Fibroblast of mammary gland (primary cell): ENCODE results near the gene PCK2.

ENCODE experiments used
- DNase-seq: peaks from one replicate; pipeline ENCODE4 v3.0.0-alpha.2; 2010; ENCODE audit warnings: low read depth
- H3K4me3 ChIP-seq: 2 replicates; pipeline ENCODE4 v1.5.1; 2011; ENCODE audit warnings: low read depth, mild to moderate bottlenecking, low read length, moderate library complexity; ENCODE audit not compliant: control insufficient read depth
- TF ChIP-seq, protein P1 (sequence below): conservative IDR thresholded peaks from 2 replicates; pipeline ENCODE4 v1.5.1; 2011; ENCODE audit warnings: low read depth, low read length, inconsistent platforms; ENCODE audit not compliant: control insufficient read depth, insufficient read depth

The PCK2 gene

DNA sequence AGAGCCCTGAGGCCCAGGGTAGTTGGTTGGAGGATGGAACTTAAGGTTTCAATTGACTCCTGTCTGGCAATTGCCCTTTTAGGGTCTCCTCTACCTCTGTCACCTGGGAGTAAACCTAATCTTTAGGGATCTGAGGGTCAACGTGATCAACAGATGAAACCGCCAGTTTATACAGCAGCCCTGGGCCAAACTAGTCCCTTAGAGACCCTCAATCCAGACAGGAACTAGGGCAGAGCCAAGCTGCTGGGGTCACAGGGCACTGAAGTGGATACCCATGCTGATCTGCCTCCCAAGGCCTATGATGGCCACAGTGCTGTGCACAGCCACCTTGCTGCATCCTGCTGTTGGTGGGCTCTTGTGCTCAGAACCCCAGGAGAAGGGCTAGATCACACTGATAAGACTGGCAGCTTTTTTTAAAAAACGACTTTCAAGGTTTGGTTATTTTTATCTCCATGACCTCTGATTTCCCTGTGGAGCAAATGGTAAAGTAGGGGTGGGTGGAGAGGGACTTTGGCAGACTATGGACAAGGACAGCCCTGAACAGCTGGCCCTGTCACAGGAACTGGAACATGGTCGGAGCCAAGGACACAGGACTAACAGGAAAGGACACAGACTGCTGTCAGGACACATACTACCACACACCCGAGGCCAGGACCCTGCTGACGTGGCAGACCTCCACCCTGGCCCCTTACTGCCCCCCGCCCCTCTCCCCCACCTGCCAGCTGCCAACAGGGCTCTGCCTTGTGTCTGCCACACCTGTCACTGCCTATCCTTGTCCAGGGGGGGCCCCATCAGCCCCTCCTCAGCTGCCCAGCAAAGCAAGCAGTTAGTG lies 36.8 kb downstream of the PCK2 start:
- DNase-seq, result no peak
- TF ChIP-seq, protein P1, sequence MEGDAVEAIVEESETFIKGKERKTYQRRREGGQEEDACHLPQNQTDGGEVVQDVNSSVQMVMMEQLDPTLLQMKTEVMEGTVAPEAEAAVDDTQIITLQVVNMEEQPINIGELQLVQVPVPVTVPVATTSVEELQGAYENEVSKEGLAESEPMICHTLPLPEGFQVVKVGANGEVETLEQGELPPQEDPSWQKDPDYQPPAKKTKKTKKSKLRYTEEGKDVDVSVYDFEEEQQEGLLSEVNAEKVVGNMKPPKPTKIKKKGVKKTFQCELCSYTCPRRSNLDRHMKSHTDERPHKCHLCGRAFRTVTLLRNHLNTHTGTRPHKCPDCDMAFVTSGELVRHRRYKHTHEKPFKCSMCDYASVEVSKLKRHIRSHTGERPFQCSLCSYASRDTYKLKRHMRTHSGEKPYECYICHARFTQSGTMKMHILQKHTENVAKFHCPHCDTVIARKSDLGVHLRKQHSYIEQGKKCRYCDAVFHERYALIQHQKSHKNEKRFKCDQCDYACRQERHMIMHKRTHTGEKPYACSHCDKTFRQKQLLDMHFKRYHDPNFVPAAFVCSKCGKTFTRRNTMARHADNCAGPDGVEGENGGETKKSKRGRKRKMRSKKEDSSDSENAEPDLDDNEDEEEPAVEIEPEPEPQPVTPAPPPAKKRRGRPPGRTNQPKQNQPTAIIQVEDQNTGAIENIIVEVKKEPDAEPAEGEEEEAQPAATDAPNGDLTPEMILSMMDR, result no peak

DNA sequence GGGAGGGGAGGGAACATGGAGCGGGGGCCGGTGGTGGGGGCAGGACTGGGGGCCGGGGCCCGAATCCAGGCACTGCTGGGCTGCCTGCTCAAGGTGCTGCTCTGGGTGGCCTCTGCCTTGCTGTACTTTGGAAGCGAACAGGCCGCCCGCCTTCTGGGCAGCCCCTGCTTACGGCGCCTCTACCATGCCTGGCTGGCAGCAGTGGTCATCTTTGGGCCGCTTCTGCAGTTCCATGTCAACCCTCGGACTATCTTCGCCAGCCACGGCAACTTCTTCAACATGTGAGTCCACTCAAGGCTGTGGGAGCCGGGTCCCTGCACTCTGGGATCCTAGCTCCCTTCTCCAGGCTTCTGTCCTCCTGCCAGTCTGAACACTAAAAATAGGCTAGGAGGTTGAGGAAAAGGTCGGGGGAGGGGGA lies 37.4 kb downstream of the PCK2 start:
- TF ChIP-seq, protein P1, result no peak
- no peak for DNase-seq
- no peak overlapping the region for H3K4me3 ChIP-seq

More for the DNA sequence above, 36.8 kb downstream of the PCK2 start:
- no peak overlapping the region for H3K4me3 ChIP-seq

DNA sequence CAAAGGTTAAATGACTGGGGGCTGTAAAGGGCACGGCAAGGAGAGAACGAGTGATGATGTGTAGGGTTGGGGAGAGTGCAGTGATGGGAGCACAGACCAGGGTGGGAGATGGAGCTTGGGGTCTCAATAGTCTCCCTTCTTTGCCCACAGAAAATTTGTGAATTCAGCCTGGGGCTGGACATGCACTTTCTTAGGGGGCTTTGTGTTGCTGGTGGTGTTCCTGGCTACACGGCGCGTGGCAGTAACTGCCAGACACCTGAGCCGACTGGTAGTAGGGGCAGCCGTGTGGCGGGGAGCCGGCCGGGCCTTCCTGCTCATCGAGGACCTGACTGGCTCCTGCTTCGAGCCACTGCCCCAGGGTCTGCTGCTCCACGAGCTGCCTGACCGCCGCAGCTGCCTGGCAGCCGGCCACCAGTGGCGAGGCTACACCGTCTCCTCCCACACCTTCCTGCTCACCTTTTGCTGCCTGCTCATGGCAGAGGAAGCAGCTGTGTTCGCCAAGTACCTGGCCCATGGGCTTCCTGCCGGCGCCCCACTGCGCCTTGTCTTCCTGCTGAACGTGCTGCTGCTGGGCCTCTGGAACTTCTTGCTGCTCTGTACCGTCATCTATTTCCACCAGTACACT lies 38.1 kb downstream of the PCK2 start:
- DNase-seq, result no peak
- TF ChIP-seq, protein P1, result no peak
- no peak overlapping the region for H3K4me3 ChIP-seq

DNA sequence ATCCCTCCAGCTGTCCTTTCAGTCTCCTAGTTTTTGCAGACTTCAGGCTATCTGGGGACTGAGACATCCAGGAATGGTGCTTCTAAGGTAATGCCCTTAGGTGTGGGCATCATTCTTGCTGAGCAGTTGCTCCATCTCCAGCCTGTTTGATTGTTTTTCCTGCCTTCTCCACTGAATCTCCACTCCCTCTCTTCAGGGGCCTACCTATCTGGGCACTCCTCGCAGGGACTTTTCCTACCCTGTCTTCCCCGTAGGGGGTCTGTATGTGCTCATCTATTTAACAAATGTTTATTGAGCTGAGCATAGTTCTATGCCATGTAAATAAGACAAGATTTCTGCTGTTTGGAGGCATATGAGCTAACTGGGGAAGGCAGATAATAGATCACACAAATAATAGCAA lies 38.9 kb downstream of the PCK2 start:
- no peak for DNase-seq
- TF ChIP-seq, protein P1, result no peak

DNA sequence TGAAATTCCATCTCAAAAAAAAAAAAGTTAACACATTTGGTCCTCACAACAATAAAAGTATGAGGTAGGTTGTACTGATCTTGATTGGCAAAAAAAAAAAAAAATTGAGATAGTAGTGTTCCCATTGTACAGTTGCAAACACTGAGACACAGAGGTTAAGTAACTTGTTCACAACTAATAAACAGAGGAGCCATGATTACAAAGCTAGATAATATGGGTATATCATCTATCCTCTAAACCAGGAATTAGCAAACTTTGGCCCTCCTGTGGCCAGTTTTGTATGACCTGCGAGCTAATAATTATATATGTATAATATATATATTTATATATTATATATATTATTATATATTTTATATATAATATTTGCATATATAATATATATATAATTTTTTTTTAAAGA lies 39.6 kb downstream of the PCK2 start:
- no peak for DNase-seq
- TF ChIP-seq, protein P1, result no peak

More for the DNA sequence above, 38.9 kb downstream of the PCK2 start:
- H3K4me3 ChIP-seq, result no peak overlapping the region

DNA sequence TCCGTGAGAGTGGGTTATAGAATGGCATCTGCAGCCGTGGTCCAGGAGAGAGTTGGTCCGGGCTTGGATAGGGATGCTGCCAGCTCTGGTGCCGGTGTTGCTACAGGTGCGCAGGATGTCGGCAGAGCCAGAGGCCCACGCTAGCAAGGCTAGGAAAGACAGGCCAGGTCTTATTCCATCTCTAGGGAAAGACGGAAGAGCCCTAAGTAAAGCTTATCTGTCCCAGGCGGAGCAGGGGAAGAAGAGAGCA lies 41.4 kb downstream of the PCK2 start:
- TF ChIP-seq, protein P1, result no peak
- no peak for DNase-seq
- H3K4me3 ChIP-seq, result peak overlapping the region; percentile 70

More for the DNA sequence above, 39.6 kb downstream of the PCK2 start:
- no peak overlapping the region for H3K4me3 ChIP-seq
